Activated CD4-positive, alpha-beta memory T cell treated with anti-CD3 and anti-CD28 coated beads for 36 hours (primary cell): ENCODE data around the gene CYSTM1. TPM values are rescaled to one million over a fixed set of nuclear protein-coding genes. Genes with fewer than 3 reads are reported as not detected.

Experiments
- CTCF ChIA-PET: fragments of 350-600 bp; sonication (Branson Sonifier 250); formaldehyde crosslinking; loops from one replicate; lab custom pipeline; 2021; ENCODE audit warnings: antibody characterized with exemption, inconsistent platforms; lab: Charles Lee
- POLR2A ChIA-PET: fragments of 350-600 bp; sonication (Branson Sonifier 250); formaldehyde crosslinking; loops from one replicate; lab custom pipeline; 2021; ENCODE audit warnings: antibody characterized with exemption; lab: Charles Lee
- DNase-seq: peaks from one replicate; pipeline ENCODE4 v3.0.0-alpha.2; 2020
- H3K27ac Mint-ChIP-seq: one replicate; pipeline ENCODE4 v1.8.0; 2021; ENCODE audit warnings: mixed read lengths
- H3K27me3 Mint-ChIP-seq: one replicate; pipeline ENCODE4 v1.8.0; 2021; ENCODE audit warnings: mixed read lengths
- H3K36me3 Mint-ChIP-seq: one replicate; pipeline ENCODE4 v1.8.0; 2021; ENCODE audit warnings: mixed read lengths
- H3K4me1 Mint-ChIP-seq: one replicate; pipeline ENCODE4 v1.8.0; 2021; ENCODE audit warnings: low read depth, mixed read lengths
- H3K4me3 Mint-ChIP-seq: one replicate; pipeline ENCODE4 v1.8.0; 2021; ENCODE audit warnings: mild to moderate bottlenecking, mixed read lengths
- H3K9me3 Mint-ChIP-seq: one replicate; pipeline ENCODE4 v1.8.0; 2021; ENCODE audit warnings: mixed read lengths
- intact Hi-C: fragments of 100-400 bp; cut with micrococcal nuclease; formaldehyde crosslinking; loops from one replicate; pipeline ENCODE4 v1.15.1; 2023
- total RNA-seq, 2 experiments: library from RNA; stranded (reverse); gene quantifications; one replicate each; pipeline ENCODE4 v1.2.3, GENCODE V29; 2021

The CYSTM1 gene
- total RNA-seq, 2 experiments from 2014 or later = 25.2 to 26.5 TPM

DNA sequence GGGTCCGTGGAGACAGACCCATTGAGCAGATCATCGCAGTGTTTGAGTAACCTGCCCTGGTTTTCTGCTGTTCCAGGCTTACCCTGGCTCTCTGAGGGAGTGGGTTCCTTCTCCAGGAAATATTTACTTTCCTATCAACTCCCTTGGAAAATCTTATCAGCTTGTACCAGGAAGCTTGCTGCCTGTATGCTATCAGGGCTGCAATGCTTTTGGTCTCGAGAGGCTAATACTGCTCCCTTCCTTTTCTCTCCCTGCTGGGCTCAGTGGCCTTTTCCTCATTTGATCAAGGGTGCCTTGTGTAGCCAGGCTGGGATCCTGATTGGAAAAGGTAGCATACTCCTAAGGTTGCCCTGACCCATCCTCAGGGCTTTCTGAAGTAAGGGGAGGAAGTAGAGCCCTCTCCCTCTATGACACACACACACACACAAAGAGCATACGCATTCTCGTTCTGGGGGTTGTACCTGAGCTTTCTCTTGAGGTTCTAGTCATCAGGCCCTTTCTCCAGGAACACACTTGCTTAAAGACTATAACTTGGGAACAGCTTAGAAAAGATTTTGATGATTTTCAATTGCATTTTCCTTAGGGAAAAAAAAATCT, 41.6 kb downstream of the CYSTM1 start:
- intact Hi-C loops = no loop called here
- Mint-ChIP-seq H3K27me3 (no peaks in the 10 kb centered on the region), H3K4me1 (peaks cover 20% of the 10 kb centered on the region), H3K36me3 (no peaks in the 10 kb centered on the region), H3K9me3 (no peaks in the 10 kb centered on the region), H3K27ac (no peak overlapping the region), H3K4me3 (no peak overlapping the region)
- ChIA-PET CTCF (interaction anchor here (1.0 to 1.7 kb wide), 4 partner anchors 23 to 135 kb away, joined by 3 to 4 read pairs (median 4); no protein-coding TSS in a partner anchor), POLR2A (interaction anchor here (0.6 kb wide), 1 partner anchor 1741 kb away, joined by 3 read pairs; no protein-coding TSS in a partner anchor)
- DNase-seq = no peak

DNA sequence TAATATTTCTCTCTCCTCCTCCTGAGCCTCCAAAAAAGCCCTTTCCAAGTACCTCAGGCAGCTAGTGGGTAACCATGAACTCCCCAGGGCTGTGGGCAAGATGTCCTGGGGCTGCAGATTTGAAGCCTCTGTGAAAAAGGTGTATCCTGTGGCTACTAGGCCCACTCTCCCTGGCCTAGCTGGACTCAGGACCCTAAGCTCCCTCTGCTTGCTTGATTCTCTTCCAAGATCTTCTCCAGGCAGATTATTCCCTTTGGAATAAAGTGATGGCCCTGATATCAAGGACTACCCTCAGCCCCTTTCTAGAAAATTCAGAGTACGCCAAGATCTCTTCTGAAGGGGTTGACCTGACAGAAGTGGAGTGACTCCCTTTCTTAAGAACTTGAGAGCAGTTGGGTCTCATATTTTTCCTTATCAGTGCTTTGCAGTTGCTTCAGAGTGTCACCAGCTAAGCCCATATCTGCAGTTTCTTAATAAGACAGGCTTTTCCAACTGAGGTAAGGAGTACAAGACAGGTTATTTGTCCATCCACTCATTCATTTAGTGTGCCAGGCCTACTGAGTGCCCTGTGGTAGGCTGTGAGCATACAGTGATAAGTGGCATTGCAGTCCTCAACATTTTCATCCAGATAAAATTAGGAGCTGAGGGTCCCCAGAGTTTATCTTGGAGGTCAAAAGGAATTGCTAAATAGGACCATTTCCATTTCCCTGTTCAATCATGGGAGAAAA, 42.5 kb downstream of the CYSTM1 start:
- Mint-ChIP-seq H3K27me3 (no peaks in the 10 kb centered on the region), H3K9me3 (no peaks in the 10 kb centered on the region), H3K4me1 (peaks cover 29% of the 10 kb centered on the region), H3K27ac (no peak overlapping the region), H3K4me3 (no peak overlapping the region), H3K36me3 (no peaks in the 10 kb centered on the region)
- intact Hi-C loops = no loop called here
- no peak for DNase-seq
- POLR2A ChIA-PET = interaction anchor here (0.6 kb wide), 1 partner anchor 1742 kb away, joined by 3 read pairs; no protein-coding TSS in a partner anchor
- CTCF ChIA-PET = interaction anchor here (0.6 to 1.7 kb wide), 4 partner anchors 22 to 1815 kb away, joined by 4 read pairs; no protein-coding TSS in a partner anchor

DNA sequence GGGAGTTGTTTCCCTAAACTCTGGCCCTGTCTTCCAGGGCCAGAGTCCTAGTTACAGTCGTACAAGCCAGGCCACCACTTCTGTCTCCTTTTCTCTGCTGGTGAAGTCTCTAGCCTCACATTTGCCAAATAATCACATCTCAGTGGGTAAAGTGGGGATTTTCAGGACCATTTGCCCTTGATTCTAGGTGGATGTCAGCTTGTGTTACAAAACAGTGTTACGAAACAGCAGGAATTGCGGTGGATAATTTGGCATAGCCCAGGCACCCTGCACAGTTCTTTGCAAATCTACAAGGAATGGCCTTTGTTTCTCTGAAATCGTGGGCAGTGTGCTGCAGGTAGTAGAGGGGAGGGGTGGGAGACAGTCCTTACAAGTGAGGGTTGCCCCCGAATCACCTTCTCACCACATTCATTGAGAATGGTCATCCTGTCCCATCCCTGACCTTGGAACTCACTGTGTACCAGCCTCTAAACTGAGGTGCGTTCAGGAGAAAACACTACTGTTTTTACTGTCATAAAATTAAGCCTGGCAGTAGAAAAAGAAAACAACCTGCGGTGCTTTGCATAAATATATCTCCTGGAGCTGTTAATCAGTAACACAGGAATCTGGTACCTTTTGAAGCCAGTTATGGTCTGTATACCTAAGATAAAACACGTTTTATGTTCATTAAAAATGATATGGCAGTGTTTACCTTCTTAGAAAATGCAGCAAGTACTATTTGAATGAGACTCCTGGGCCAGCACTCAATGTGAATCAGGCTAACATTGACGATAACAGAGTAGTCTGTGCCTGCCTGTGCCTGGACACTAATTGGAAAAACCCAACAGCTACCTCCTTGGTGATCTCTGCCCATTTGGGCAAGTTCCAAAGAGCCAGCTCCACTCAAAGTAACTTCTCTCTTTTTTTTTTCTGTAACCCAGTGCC, 44.3 kb downstream of the CYSTM1 start:
- Mint-ChIP-seq H3K9me3 (no peaks in the 10 kb centered on the region), H3K4me3 (no peak overlapping the region), H3K36me3 (no peaks in the 10 kb centered on the region), H3K27ac (no peak overlapping the region), H3K4me1 (peaks cover 29% of the 10 kb centered on the region), H3K27me3 (no peaks in the 10 kb centered on the region)
- intact Hi-C loops = no loop called here
- ChIA-PET POLR2A (no interaction called here), CTCF (interaction anchor here (0.6 to 1.3 kb wide), 3 partner anchors 21 to 144 kb away, joined by 3 to 5 read pairs (median 3); no protein-coding TSS in a partner anchor)
- no peak for DNase-seq

DNA sequence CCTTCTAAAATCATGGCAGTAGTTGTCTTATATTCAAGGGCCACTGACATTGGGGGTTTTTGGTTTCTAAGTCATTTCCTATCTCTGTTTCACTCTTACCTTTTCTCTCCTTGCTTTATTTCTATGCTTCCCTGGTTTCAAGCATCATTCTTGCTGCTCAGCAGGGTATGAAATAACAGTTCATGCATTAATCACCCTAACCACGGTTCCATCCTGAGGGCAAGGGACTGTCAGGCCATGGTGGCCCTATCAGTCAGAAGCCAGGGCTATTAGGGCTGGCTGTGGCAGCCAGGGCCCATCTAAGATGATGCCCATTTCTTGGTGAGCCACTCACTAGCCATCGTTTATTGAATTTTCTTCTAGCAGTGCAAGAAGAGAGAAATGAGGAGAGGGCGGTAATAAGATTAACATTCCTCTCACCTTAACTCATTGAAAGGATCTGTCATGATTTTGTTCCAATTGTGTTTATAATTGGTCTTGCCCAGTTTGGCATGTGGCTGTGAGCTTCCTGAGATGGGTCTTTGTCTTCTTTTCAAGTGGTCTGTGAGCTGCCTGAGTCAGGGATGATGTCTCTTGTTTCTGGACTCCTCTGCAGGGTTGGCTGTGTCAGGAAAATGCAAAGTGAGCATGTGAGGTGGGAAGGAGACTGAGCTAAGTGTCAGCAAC, 45.2 kb downstream of the CYSTM1 start:
- Mint-ChIP-seq H3K27ac (no peak overlapping the region), H3K4me3 (no peak overlapping the region), H3K4me1 (peaks cover 29% of the 10 kb centered on the region), H3K27me3 (no peaks in the 10 kb centered on the region), H3K36me3 (no peaks in the 10 kb centered on the region), H3K9me3 (no peaks in the 10 kb centered on the region)
- ChIA-PET POLR2A (no interaction called here), CTCF (interaction anchor here (0.6 to 1.3 kb wide), 3 partner anchors 20 to 143 kb away, joined by 3 to 5 read pairs (median 3); no protein-coding TSS in a partner anchor)
- peak; percentile 40 for DNase-seq
- intact Hi-C loops = loop anchor here (5.0 kb wide), 1 partner anchor 43 kb away; the partner anchor contains the start of gene CYSTM1

DNA sequence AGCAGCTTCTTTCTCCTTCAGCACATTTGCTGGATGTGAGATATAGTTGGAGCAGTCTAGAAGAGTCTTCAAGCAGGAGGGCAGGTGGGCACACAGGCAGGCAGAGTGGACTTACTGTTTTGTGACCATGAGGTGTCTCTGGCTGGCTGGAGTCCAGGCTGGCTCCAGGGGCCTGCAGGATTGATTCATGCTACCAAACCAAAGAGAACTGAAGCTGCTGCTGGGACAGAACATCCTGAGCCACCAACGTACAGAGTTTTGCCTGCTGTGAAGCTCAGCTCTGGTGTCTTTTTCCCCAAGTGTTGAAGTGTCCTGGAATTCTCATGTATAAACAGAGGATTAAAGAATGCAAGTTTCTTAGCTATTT, 45.7 kb downstream of the CYSTM1 start:
- POLR2A ChIA-PET = no interaction called here
- intact Hi-C loops = loop anchor here (5.0 kb wide), 1 partner anchor 43 kb away; the partner anchor contains the start of gene CYSTM1
- no peaks in the 10 kb centered on the region for H3K9me3 Mint-ChIP-seq
- DNase-seq = no peak
- CTCF ChIA-PET = interaction anchor here (1.3 to 1.8 kb wide), 3 partner anchors 19 to 131 kb away, joined by 3 to 6 read pairs (median 5); no protein-coding TSS in a partner anchor
- H3K27me3 Mint-ChIP-seq = no peaks in the 10 kb centered on the region
- no peaks in the 10 kb centered on the region for H3K36me3 Mint-ChIP-seq
- no peak overlapping the region for H3K4me3 Mint-ChIP-seq
- H3K27ac Mint-ChIP-seq = no peak overlapping the region
- H3K4me1 Mint-ChIP-seq = peaks cover 29% of the 10 kb centered on the region

DNA sequence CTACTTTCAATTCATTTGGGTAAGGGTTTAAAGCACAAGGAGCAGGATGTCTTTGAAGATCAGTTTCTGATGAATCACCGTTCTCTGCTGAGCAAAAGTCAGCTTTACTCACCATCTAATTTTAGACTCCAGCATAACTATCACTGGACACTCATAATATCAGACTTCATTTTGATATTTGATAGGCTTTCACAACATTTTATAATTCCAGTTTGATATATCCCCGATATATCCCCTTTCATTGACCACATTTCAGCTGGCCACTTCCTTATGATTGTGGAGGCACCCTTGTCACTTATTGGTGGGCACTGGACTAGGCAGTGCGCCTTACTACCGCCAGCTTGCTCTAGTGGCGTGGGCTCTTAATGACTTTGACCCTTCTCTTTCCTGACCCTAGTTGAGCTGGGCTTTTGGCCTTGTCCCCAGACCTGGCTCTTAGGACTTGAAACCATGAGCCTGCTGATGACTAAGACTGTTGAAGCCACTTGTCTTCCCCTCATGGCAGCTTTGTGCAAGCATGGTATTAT, 46.8 kb downstream of the CYSTM1 start:
- Mint-ChIP-seq H3K27ac (no peak overlapping the region), H3K36me3 (no peaks in the 10 kb centered on the region), H3K4me3 (no peak overlapping the region), H3K4me1 (peaks cover 29% of the 10 kb centered on the region), H3K27me3 (no peaks in the 10 kb centered on the region), H3K9me3 (no peaks in the 10 kb centered on the region)
- ChIA-PET CTCF (interaction anchor here (0.8 to 1.8 kb wide), 3 partner anchors 18 to 149 kb away, joined by 3 to 6 read pairs (median 3); partner anchors contain the start of gene HBEGF), POLR2A (no interaction called here)
- intact Hi-C loops = loop anchor here (5.0 kb wide), 1 partner anchor 44 kb away; the partner anchor contains the start of gene CYSTM1
- DNase-seq = no peak

DNA sequence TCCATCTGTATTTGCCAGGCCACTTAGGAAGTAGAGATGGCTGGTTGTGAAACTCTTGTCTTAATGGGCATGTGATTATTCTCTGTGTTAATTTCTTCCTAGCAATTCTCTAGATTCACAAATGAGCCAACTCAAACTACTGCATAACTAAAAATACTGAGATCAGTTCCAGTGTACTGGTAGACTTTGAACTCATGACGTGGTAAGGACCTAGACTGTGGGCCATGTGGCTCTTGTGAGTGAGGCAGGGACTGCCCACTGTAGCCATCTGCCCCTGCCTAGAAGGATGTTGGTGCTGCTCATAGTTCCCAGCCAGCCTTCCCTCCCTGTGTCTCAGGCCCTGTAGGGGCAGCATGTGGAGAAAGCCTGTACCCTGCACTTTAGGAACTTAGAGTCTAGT, 47.4 kb downstream of the CYSTM1 start:
- Mint-ChIP-seq H3K4me1 (peaks cover 29% of the 10 kb centered on the region), H3K9me3 (no peaks in the 10 kb centered on the region), H3K36me3 (no peaks in the 10 kb centered on the region), H3K27me3 (no peaks in the 10 kb centered on the region), H3K27ac (no peak overlapping the region), H3K4me3 (no peak overlapping the region)
- no peak for DNase-seq
- CTCF ChIA-PET = interaction anchor here (0.8 to 1.8 kb wide), 3 partner anchors 17 to 149 kb away, joined by 3 to 6 read pairs (median 3); partner anchors contain the start of gene HBEGF
- POLR2A ChIA-PET = no interaction called here
- intact Hi-C loops = loop anchor here (5.0 kb wide), 1 partner anchor 45 kb away; the partner anchor contains the start of gene CYSTM1

DNA sequence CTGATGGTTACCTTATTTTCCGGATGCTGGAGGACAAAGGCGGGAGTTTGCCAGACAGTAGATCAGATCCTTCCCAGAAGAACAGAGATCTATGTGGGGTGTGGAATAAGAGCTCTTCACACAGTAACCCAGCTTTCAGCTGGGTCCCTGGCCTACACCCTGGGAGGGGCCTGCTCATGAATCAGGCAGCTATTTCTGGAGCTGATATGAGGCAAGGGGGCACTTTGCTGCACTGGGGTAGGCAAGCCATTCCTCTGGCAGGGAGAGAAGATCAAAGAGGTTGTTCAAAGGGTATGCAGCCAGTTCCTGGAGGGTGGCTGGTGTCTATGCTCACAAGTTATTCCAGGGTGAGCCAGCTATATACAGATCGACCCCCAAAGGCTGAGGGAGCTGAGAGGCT, 48.6 kb downstream of the CYSTM1 start:
- Mint-ChIP-seq H3K9me3 (no peaks in the 10 kb centered on the region), H3K36me3 (no peaks in the 10 kb centered on the region), H3K27me3 (no peaks in the 10 kb centered on the region), H3K4me3 (no peak overlapping the region), H3K4me1 (peaks cover 29% of the 10 kb centered on the region), H3K27ac (no peak overlapping the region)
- ChIA-PET CTCF (interaction anchor here (1.6 to 2.5 kb wide), 4 partner anchors 16 to 128 kb away, joined by 7 to 12 read pairs (median 10); partner anchors contain the start of gene HBEGF), POLR2A (no interaction called here)
- intact Hi-C loops = loop anchor here (5.0 kb wide), 1 partner anchor 46 kb away; the partner anchor contains the start of gene CYSTM1
- no peak for DNase-seq

DNA sequence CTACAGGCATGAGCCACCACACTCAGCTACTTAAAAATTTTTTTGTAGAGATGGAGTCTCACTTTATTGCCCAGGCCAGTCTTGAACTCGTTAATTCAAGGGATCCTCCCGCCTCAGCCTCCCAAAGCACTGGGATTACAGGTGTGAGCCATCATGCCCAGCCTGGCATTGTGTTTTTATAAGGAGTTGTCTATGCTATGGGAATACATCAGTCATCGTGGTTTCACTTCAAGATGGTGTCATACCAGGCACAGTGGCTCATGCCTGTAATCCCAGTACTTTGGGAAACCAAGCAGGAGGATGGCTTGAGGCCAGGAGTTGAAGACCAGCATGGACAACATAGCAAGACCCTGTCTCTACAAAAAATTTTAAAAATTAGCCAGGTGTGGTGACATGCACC, 49.7 kb downstream of the CYSTM1 start:
- CTCF ChIA-PET = interaction anchor here (1.6 to 2.5 kb wide), 3 partner anchors 15 to 122 kb away, joined by 7 to 12 read pairs (median 10); partner anchors contain the start of gene HBEGF
- Mint-ChIP-seq H3K36me3 (no peaks in the 10 kb centered on the region), H3K27me3 (no peaks in the 10 kb centered on the region), H3K27ac (no peak overlapping the region), H3K4me1 (peaks cover 28% of the 10 kb centered on the region), H3K4me3 (no peak overlapping the region), H3K9me3 (no peaks in the 10 kb centered on the region)
- POLR2A ChIA-PET = no interaction called here
- DNase-seq = no peak
- intact Hi-C loops = loop anchor here (5.0 kb wide), 1 partner anchor 47 kb away; the partner anchor contains the start of gene CYSTM1

DNA sequence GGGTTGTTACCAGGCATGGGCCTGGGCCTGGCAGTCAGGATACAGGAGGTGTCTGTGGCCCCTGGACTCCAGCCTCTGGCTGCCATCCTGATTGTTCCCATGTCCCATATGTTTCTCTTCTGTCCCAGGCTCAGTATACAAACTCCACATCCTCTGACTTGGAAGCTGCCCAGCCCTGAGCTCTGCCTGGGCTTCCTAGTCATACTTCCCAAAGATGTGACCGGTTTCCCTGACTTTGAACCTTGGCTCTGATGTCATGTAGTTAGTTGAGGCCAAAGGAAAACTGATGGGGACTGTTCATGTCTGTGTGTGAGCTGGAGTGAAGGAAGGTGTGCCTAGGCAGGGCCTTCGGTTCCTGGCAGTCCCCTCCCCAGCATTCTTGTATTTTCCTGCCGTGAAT, 50.4 kb downstream of the CYSTM1 start:
- DNase-seq = no peak
- intact Hi-C loops = no loop called here
- no peak overlapping the region for H3K4me3 Mint-ChIP-seq
- ChIA-PET CTCF (interaction anchor here (1.0 to 2.5 kb wide), 2 partner anchors 15 to 126 kb away, joined by 3 to 12 read pairs; no protein-coding TSS in a partner anchor), POLR2A (no interaction called here)
- no peak overlapping the region for H3K27ac Mint-ChIP-seq
- no peaks in the 10 kb centered on the region for H3K27me3 Mint-ChIP-seq
- no peaks in the 10 kb centered on the region for H3K9me3 Mint-ChIP-seq
- H3K4me1 Mint-ChIP-seq = peaks cover 20% of the 10 kb centered on the region
- no peaks in the 10 kb centered on the region for H3K36me3 Mint-ChIP-seq
